Esophagus squamous epithelium (tissue), 5 donors: Measurements from ENCODE around the gene CNIH2. TPM values are rescaled to one million over a fixed set of nuclear protein-coding genes. Genes with fewer than 3 reads are reported as not detected.
"Not testable (repeated sequence)": the region's sequence is repeated elsewhere in the genome, so short reads cannot be mapped to it uniquely, and the experiment has no call there.

Experiments
- DNase-seq: peaks from one replicate; lab custom pipeline; 2025; lab: John Stamatoyannopoulos, UW
- H3K27ac ChIP-seq, 4 donors: fragments of 200-600 bp; sonication (generic); one replicate each; pipeline ENCODE4 v1.5.1; 2016 to 2019; ENCODE audit warnings: mild to moderate bottlenecking in 1 of 4
- H3K27me3 ChIP-seq, 4 donors: fragments of 200-600 bp; sonication (generic); 1 replicate in 3 of 4; 2 replicates in 1 of 4; pipeline versions ENCODE4 v1.5.1 to v1.6.0; 2017 to 2021; ENCODE audit warnings: antibody characterized with exemption in 1 of 4
- H3K36me3 ChIP-seq, 3 donors: fragments of 200-600 bp; sonication (generic); one replicate each; pipeline ENCODE4 v1.5.1; 2016 to 2019
- H3K4me1 ChIP-seq, 3 donors: fragments of 200-600 bp; sonication (generic); one replicate each; pipeline ENCODE4 v1.5.1; 2017 to 2019
- H3K4me3 ChIP-seq, 4 donors: fragments of 200-600 bp; sonication (generic); 1 replicate in 3 of 4; 2 replicates in 1 of 4; pipeline ENCODE4 v1.5.1; 2016 to 2019; ENCODE audit warnings: mild to moderate bottlenecking in 2 of 4, moderate library complexity in 1 of 4
- H3K9me3 ChIP-seq, 3 donors: fragments of 200-600 bp; sonication (generic); one replicate each; pipeline ENCODE4 v1.5.1; 2016 to 2019
- POLR2A ChIP-seq, 4 donors: fragments of 450-650 bp; IDR thresholded peaks; one replicate each; pipeline ENCODE4 v1.6.1; 2017; ENCODE audit warnings: antibody characterized with exemption in 4 of 4, mild to moderate bottlenecking in 4 of 4, moderate library complexity in 3 of 4
- WGBS, 2 donors: methylation state at CpG; one replicate each; pipeline ENCODE4 v1.1.5; 2018; 5-methylcytosine and 5-hydroxymethylcytosine counted together
- intact Hi-C: fragments of 100-400 bp; cut with DNase I; formaldehyde crosslinking; loops from one replicate; pipeline ENCODE4 v1.15.0; 2022
- total RNA-seq, 4 donors: library from RNA; depleted of rRNA; stranded (reverse); fragments of >200 nt; gene quantifications; one replicate each; pipeline ENCODE4 v1.1.0, GENCODE V29; 2016
- TF ChIP-seq, protein P1 (sequence below), 6 experiments: fragments of 450-650 bp in 4 of 6; fragments of 200-600 bp in 2 of 6; sonication (generic) in 2 of 6; IDR thresholded peaks; one replicate each; pipeline ENCODE4 v1.5.1; 2016 to 2019; ENCODE audit warnings: antibody characterized with exemption in 6 of 6, mild to moderate bottlenecking in 4 of 6, moderate library complexity in 4 of 6
- donor health status: DM: yes; HTN: yes; CAD: no.

CNIH2 gene
- total RNA-seq, 4 donors from 2014 or later, result 0.48 to 0.70 TPM; not detected in 2

DNA sequence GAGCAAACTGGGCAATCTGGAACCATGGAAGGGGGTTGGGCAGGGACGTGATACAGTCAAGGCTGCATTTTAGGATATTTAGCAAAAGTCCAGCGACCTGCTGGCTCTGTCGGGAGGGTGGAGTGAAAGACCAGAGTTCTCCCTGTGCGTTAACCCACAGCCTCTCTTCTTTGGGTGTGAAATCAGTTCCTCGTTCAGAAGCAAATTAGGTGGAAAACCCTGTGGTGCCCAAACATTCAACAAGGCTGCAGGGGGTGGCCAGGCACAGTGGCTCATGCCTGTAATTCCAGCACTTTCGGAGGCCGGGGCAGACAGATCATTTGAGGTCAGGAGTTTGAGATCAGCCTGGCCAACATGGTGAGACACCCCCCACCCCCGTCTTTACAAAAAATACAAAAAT lies 19.6 kb downstream of the CNIH2 start:
- no peak for DNase-seq
- 43 to 50% methylated on average over 7 to 8 of the region's 8 CpGs for WGBS, 2 donors
- peaks cover 0 to under 1% (median 0%) of the 10 kb centered on the region in 3 donors for H3K4me1 ChIP-seq
- no peak overlapping the region for H3K4me3 ChIP-seq
- H3K27ac ChIP-seq, result no peak overlapping the region
- H3K9me3 ChIP-seq, result no peaks in the 10 kb centered on the region
- intact Hi-C loops, result no loop called here
- no peak for TF ChIP-seq POLR2A (IDR thresholded peaks at IDR 0.05)
- TF ChIP-seq, protein P1, sequence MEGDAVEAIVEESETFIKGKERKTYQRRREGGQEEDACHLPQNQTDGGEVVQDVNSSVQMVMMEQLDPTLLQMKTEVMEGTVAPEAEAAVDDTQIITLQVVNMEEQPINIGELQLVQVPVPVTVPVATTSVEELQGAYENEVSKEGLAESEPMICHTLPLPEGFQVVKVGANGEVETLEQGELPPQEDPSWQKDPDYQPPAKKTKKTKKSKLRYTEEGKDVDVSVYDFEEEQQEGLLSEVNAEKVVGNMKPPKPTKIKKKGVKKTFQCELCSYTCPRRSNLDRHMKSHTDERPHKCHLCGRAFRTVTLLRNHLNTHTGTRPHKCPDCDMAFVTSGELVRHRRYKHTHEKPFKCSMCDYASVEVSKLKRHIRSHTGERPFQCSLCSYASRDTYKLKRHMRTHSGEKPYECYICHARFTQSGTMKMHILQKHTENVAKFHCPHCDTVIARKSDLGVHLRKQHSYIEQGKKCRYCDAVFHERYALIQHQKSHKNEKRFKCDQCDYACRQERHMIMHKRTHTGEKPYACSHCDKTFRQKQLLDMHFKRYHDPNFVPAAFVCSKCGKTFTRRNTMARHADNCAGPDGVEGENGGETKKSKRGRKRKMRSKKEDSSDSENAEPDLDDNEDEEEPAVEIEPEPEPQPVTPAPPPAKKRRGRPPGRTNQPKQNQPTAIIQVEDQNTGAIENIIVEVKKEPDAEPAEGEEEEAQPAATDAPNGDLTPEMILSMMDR (IDR thresholded peaks at IDR 0.05), result no peak
- peaks cover 0 to 46% (median 2%) of the 10 kb centered on the region in 4 donors for H3K27me3 ChIP-seq
- no peaks in the 10 kb centered on the region for H3K36me3 ChIP-seq

DNA sequence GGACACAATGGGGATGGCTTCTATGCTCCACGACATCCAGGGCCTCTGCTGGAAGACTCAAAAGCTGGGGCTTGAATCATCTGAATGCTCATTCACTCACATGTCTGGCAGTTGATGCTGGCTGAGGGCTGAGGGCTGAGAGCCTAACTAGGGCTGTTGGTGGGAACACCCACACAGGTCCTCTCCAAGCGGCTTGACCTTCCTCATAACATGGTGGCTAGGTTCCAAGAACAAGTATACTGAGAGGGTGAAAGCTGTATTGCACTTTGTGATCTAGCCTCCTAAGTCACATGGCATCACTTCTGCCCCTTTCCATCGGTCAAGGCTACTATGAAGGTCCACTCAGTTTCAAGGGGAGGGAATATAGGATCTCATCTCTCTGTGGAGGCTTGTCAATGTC lies 21.2 kb downstream of the CNIH2 start:
- H3K4me1 ChIP-seq, result no peaks in the 10 kb centered on the region
- intact Hi-C loops, result no loop called here
- H3K9me3 ChIP-seq, result no peaks in the 10 kb centered on the region
- H3K36me3 ChIP-seq, result no peaks in the 10 kb centered on the region
- H3K27ac ChIP-seq, result no peak overlapping the region
- no peak for DNase-seq
- WGBS, 2 donors, result 55 to 58% methylated on average over 2 to 3 of the region's 3 CpGs
- TF ChIP-seq, protein P1 (IDR thresholded peaks at IDR 0.05), result no peak
- TF ChIP-seq POLR2A (IDR thresholded peaks at IDR 0.05), result no peak
- peaks cover 0 to 30% (median 0%) of the 10 kb centered on the region in 4 donors for H3K27me3 ChIP-seq
- H3K4me3 ChIP-seq, result no peak overlapping the region

DNA sequence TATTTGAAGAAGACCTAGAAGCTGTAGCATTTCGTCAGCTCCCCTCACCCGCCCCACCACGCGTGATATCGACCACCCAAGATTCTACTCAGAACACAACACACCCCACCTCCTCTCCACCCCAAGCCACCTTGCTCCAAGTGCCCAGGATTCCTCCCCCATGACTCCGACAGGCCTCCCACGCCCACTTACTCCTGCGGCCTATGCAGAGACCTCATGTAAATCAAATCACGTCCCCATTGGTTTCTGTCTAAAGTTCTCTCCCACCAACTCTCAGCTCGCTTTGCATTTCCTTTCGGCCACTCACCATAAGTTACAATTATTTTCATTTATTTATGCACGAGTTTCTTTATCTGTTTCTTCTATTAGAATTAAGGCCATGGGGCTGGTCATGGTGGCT lies 24.7 kb downstream of the CNIH2 start:
- WGBS, 2 donors, result 82 to 86% methylated on average over 12 of the region's 12 CpGs
- Histone ChIP-seq H3K27ac (no peak overlapping the region), H3K9me3 (no peaks in the 10 kb centered on the region), H3K4me3 (no peak overlapping the region), H3K4me1 (no peaks in the 10 kb centered on the region), H3K27me3 (no peaks in the 10 kb centered on the region), H3K36me3 (no peaks in the 10 kb centered on the region)
- TF ChIP-seq, protein P1 (IDR thresholded peaks at IDR 0.05), result no peak
- no peak for TF ChIP-seq POLR2A (IDR thresholded peaks at IDR 0.05)
- DNase-seq, result no peak
- intact Hi-C loops, result no loop called here

DNA sequence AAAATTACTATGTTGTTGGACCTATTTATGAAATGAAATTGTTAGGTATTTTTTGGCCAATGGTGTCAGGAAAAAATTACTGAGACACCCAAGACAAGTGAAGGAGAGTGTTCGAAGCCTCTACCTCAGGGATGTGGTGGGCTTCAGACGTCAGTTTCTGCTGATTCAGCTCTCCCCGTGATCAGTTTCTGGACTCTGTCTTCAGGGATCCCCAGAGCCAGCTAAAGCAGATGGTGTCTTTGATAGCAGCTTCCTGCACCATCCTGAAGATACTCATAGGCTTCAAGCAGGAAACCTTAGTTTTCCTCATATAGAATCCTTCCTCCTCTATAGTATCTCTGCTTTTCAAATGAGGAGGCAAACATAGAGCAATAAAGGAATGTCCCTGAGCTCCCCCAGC lies 31.5 kb downstream of the CNIH2 start:
- no peak overlapping the region for H3K4me3 ChIP-seq
- H3K27me3 ChIP-seq, result peaks cover 0 to 3% (median 0%) of the 10 kb centered on the region in 4 donors
- TF ChIP-seq POLR2A (IDR thresholded peaks at IDR 0.05), result no peak
- TF ChIP-seq, protein P1 (IDR thresholded peaks at IDR 0.05), result no peak
- intact Hi-C loops, result no loop called here
- 56 to 65% methylated on average over 3 of the region's 3 CpGs for WGBS, 2 donors
- H3K4me1 ChIP-seq, result peaks cover 11 to 33% (median 14%) of the 10 kb centered on the region in 3 donors
- no peaks in the 10 kb centered on the region for H3K36me3 ChIP-seq
- H3K27ac ChIP-seq, result no peak overlapping the region
- H3K9me3 ChIP-seq, result no peaks in the 10 kb centered on the region
- no peak for DNase-seq

DNA sequence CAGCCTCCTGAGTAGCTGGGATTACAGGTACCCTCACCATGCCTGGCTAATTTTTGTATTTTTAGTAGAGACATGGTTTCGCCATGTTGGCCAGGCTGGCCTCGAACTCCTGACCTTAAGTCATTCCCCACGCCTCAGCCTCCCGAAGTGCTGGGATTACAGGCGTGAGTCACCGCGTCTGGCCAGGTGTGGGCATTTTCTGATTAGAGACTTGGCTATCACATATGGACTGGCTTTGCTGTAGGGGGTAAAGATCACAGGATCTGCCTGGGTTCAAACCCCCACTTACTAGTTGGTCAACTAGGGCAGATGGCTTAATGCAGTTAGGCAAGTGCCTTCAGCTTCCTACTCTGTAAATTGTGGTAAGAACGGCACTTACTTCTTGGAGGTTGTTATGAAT lies 32.3 kb downstream of the CNIH2 start:
- H3K27ac ChIP-seq, result no peak overlapping the region
- WGBS, 2 donors, result 51 to 63% methylated on average over 3 to 4 of the region's 8 CpGs
- intact Hi-C loops, result no loop called here

DNA sequence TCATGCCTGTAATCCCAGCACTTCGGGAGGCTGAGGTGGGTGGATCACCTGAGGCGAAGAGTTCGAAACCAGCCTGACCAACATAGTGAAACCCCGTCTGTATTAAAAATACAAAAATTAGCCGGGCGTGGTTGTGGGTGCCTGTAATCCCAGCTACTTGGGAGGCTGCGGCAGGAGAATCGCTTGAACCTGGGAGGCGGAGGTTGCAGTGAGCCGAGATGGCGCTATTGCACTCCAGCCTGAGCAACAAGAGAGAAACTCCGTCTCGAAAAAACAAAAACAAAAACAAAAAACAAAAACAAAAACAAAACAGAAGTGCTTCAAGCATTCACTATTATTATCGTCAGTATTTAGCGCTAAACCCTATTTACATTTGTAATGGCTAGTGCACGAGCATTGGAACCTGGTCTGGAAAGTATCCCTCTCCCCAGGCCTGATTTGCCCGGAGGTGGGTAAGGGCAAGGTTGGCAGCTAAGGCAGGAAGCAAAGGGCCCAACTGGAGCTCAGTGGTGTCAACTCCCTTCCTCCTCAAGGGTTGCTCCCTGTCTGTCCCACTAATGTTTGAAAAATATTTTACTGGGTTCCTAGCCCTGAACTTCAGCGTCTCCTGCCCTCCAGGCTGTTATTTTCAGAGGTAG lies 32.9 kb downstream of the CNIH2 start:
- intact Hi-C loops, H3K4me3 ChIP-seq, DNase-seq, H3K36me3 ChIP-seq, H3K9me3 ChIP-seq: not testable (repeated sequence)
- Histone ChIP-seq H3K27ac (peak overlapping the region in 1 of 4 donors; percentile 92), H3K4me1 (peaks cover 11 to 47% (median 20%) of the 10 kb centered on the region in 3 donors), H3K27me3 (peaks cover 0 to 17% (median 0%) of the 10 kb centered on the region in 4 donors)
- 75 to 80% methylated on average over 18 of the region's 18 CpGs for WGBS, 2 donors

More for the DNA sequence above, 32.3 kb downstream of the CNIH2 start:
- DNase-seq, result no peak
- no peak overlapping the region for H3K4me3 ChIP-seq
- H3K36me3 ChIP-seq, result no peaks in the 10 kb centered on the region
- no peaks in the 10 kb centered on the region for H3K9me3 ChIP-seq
- peaks cover 0 to 11% (median 0%) of the 10 kb centered on the region in 4 donors for H3K27me3 ChIP-seq
- no peak for TF ChIP-seq POLR2A (IDR thresholded peaks at IDR 0.05)
- TF ChIP-seq, protein P1 (IDR thresholded peaks at IDR 0.05), result no peak
- H3K4me1 ChIP-seq, result peaks cover 11 to 42% (median 18%) of the 10 kb centered on the region in 3 donors
